Breast epithelium (tissue), 3 donors: ENCODE measurements around the gene ASPDH.

Experiments used
- POLR2A ChIP-seq: fragments of 450-650 bp; IDR thresholded peaks from one replicate; pipeline ENCODE4 v1.6.1; 2016; ENCODE audit warnings: antibody characterized with exemption, mild to moderate bottlenecking, moderate library complexity
- POLR2AphosphoS5 ChIP-seq, 3 donors: sonication (generic); formaldehyde crosslinking; IDR thresholded peaks; one replicate each; pipeline ENCODE4 v1.6.1; 2017; ENCODE audit warnings: antibody characterized with exemption in 3 of 3
- TF ChIP-seq, protein P1 (sequence below), 3 donors: fragments of 450-650 bp; IDR thresholded peaks; one replicate each; pipeline ENCODE4 v1.5.1; 2016 to 2017; ENCODE audit warnings: antibody characterized with exemption in 3 of 3, mild to moderate bottlenecking in 3 of 3, moderate library complexity in 3 of 3

DNA sequence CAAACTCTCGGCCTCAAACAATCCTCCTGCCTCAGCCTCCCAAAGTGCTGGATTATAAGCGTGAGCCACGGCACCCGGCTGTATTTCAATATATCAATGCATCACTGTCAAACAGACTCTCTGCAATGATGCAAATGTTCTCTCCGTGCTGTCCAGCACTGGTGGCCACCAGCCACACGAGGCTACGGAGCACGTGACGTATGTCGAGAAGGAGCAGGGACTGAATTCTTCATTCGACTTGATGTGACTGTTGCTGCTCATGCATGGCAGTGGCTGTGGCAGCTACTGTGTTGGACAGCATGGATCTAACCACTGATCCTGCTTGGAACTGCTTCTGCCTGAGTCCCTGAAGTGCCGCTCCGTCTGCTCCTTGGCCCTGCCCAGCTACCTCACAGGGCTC, 44.7 kb upstream of the ASPDH start:
- TF ChIP-seq, protein P1, sequence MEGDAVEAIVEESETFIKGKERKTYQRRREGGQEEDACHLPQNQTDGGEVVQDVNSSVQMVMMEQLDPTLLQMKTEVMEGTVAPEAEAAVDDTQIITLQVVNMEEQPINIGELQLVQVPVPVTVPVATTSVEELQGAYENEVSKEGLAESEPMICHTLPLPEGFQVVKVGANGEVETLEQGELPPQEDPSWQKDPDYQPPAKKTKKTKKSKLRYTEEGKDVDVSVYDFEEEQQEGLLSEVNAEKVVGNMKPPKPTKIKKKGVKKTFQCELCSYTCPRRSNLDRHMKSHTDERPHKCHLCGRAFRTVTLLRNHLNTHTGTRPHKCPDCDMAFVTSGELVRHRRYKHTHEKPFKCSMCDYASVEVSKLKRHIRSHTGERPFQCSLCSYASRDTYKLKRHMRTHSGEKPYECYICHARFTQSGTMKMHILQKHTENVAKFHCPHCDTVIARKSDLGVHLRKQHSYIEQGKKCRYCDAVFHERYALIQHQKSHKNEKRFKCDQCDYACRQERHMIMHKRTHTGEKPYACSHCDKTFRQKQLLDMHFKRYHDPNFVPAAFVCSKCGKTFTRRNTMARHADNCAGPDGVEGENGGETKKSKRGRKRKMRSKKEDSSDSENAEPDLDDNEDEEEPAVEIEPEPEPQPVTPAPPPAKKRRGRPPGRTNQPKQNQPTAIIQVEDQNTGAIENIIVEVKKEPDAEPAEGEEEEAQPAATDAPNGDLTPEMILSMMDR (IDR thresholded peaks at IDR 0.05), result no peak
- TF ChIP-seq POLR2AphosphoS5 (IDR thresholded peaks at IDR 0.05) (no peak), POLR2A (no peak)
